Liver (tissue), 9 donors: Measurements from ENCODE around the gene RUNX1. TPM values are rescaled to one million over a fixed set of nuclear protein-coding genes. Genes with fewer than 3 reads are reported as not detected.

Experiments used
- DNase-seq: peaks from one replicate; pipeline ENCODE4 v3.0.0-alpha.2; 2017; ENCODE audit warnings: low spot score
- H3K27ac ChIP-seq, 2 donors: one replicate each; pipeline ENCODE4 v1.7.0; 2013; ENCODE audit warnings: inconsistent platforms in 2 of 2, low read length in 2 of 2, control low read depth in 1 of 2, low read depth in 1 of 2, mild to moderate bottlenecking in 1 of 2
- H3K27me3 ChIP-seq, 4 donors: one replicate each; pipeline versions ENCODE4 v1.6.1 to v1.7.0; 2013; ENCODE audit warnings: low read length in 3 of 4, inconsistent platforms in 1 of 4, mild to moderate bottlenecking in 1 of 4, moderate library complexity in 1 of 4; ENCODE audit not compliant: control insufficient read depth in 4 of 4, insufficient read depth in 4 of 4
- H3K36me3 ChIP-seq, 4 donors: one replicate each; pipeline versions ENCODE4 v1.6.1 to v1.7.0; 2013; ENCODE audit warnings: low read length in 3 of 4, mild to moderate bottlenecking in 3 of 4, low read depth in 1 of 4, moderate library complexity in 1 of 4; ENCODE audit not compliant: control insufficient read depth in 4 of 4, insufficient read depth in 3 of 4
- H3K4me1 ChIP-seq, 4 donors: one replicate each; pipeline versions ENCODE4 v1.6.1 to v1.7.0; 2013; ENCODE audit warnings: low read length in 3 of 4, mild to moderate bottlenecking in 3 of 4, moderate library complexity in 1 of 4; ENCODE audit not compliant: control insufficient read depth in 4 of 4, insufficient read depth in 4 of 4
- H3K4me3 ChIP-seq, 3 donors: one replicate each; pipeline versions ENCODE4 v1.6.1 to v1.7.0; 2013; ENCODE audit warnings: low read length in 3 of 3, control low read depth in 1 of 3, low read depth in 1 of 3, mild to moderate bottlenecking in 1 of 3
- H3K9ac ChIP-seq, 2 donors: one replicate each; pipeline ENCODE4 v1.7.0; 2013; ENCODE audit warnings: low read length in 2 of 2, mild to moderate bottlenecking in 2 of 2, moderate library complexity in 2 of 2, control low read depth in 1 of 2, low read depth in 1 of 2
- H3K9me3 ChIP-seq, 4 donors: one replicate each; pipeline versions ENCODE4 v1.6.1 to v1.7.0; 2013; ENCODE audit warnings: low read length in 3 of 4; ENCODE audit not compliant: control insufficient read depth in 4 of 4
- ATF3 ChIP-seq: IDR thresholded peaks from 2 replicates; pipeline ENCODE4 v1.6.1; 2016; ENCODE audit warnings: antibody characterized with exemption
- CTCF ChIP-seq: fragments of 150-350 bp; IDR thresholded peaks from 2 replicates; pipeline ENCODE4 v1.5.1; 2017; ENCODE audit warnings: improper control_type of control experiment, low read depth, low read length; ENCODE audit not compliant: missing input control
- EGR1 ChIP-seq, 2 donors: IDR thresholded peaks; 2 replicates each; pipeline ENCODE4 v1.6.1; 2016 to 2018; ENCODE audit warnings: antibody characterized with exemption in 2 of 2, low read depth in 2 of 2
- FOXA1 ChIP-seq: IDR thresholded peaks from 2 replicates; pipeline ENCODE4 v1.6.1; 2016; ENCODE audit warnings: antibody characterized with exemption
- FOXA2 ChIP-seq: IDR thresholded peaks from 2 replicates; pipeline ENCODE4 v1.6.1; 2016; ENCODE audit warnings: antibody characterized with exemption
- GABPA ChIP-seq, 2 donors: IDR thresholded peaks in 1 of 2; conservative IDR thresholded peaks in 1 of 2; 2 replicates each; pipeline ENCODE4 v1.6.1; 2016; ENCODE audit warnings: antibody characterized with exemption in 2 of 2, mild to moderate bottlenecking in 1 of 2, moderate library complexity in 1 of 2
- HNF4A ChIP-seq, 2 donors: conservative IDR thresholded peaks; 2 replicates each; pipeline ENCODE4 v1.6.1; 2016; ENCODE audit warnings: antibody characterized with exemption in 2 of 2, mild to moderate bottlenecking in 2 of 2
- HNF4G ChIP-seq: IDR thresholded peaks from 2 replicates; pipeline ENCODE4 v1.6.1; 2016; ENCODE audit warnings: antibody characterized with exemption
- JUND ChIP-seq, 2 donors: IDR thresholded peaks; 2 replicates each; pipeline ENCODE4 v1.6.1; 2016; ENCODE audit warnings: antibody characterized with exemption in 2 of 2
- MAX ChIP-seq: IDR thresholded peaks from 2 replicates; pipeline ENCODE4 v1.6.1; 2016; ENCODE audit warnings: antibody characterized with exemption
- NR2F2 ChIP-seq: IDR thresholded peaks from 2 replicates; pipeline ENCODE4 v1.6.1; 2016; ENCODE audit warnings: antibody characterized with exemption
- RAD21 ChIP-seq, 2 donors: IDR thresholded peaks; 2 replicates each; pipeline ENCODE4 v1.6.1; 2016; ENCODE audit warnings: antibody characterized with exemption in 2 of 2, mild to moderate bottlenecking in 2 of 2
- REST ChIP-seq: IDR thresholded peaks from 2 replicates; pipeline ENCODE4 v1.6.1; 2016; ENCODE audit warnings: antibody characterized with exemption, mild to moderate bottlenecking
- RXRA ChIP-seq, 2 donors: IDR thresholded peaks; 2 replicates each; pipeline ENCODE4 v1.6.1; 2017 to 2018; ENCODE audit warnings: antibody characterized with exemption in 2 of 2, mild to moderate bottlenecking in 1 of 2
- SP1 ChIP-seq: IDR thresholded peaks from 2 replicates; pipeline ENCODE4 v1.6.1; 2018; ENCODE audit warnings: antibody characterized with exemption, mild to moderate bottlenecking
- TAF1 ChIP-seq: conservative IDR thresholded peaks from 2 replicates; pipeline ENCODE4 v1.6.1; 2016; ENCODE audit warnings: antibody characterized with exemption, mild to moderate bottlenecking
- YY1 ChIP-seq: IDR thresholded peaks from 2 replicates; pipeline ENCODE4 v1.6.1; 2016; ENCODE audit warnings: antibody characterized with exemption, mild to moderate bottlenecking
- ZBTB33 ChIP-seq: IDR thresholded peaks from 2 replicates; pipeline ENCODE4 v1.6.1; 2016; ENCODE audit warnings: antibody characterized with exemption
- WGBS: extraction: QIAGEN DNeasy Blood & Tissue Kit; methylation state at CpG from one replicate; pipeline ENCODE4 v1.1.7; 2013; 5-methylcytosine and 5-hydroxymethylcytosine counted together
- polyA plus RNA-seq, 2 donors: library from polyadenylated mRNA; stranded (reverse) in 1 of 2; unstranded in 1 of 2; fragments of 200-250 nt in 1 of 2; fragments of >200 nt in 1 of 2; fragmentation: Nextera tagmentation in 1 of 2; extraction: Ambion mirVana in 1 of 2; gene quantifications; one replicate each; pipeline versions ENCODE4 v1.2.1 to v1.2.3, GENCODE V29; 2013 to 2015
- total RNA-seq, 2 donors: library from RNA; depleted of rRNA; stranded (reverse); fragments of >200 nt; gene quantifications; one replicate each; pipeline ENCODE4 v1.2.3, GENCODE V29; 2014
- donor health status: healthy.
- donor health status: healthy.
- donor health status: healthy.
- donor health status: healthy.
- donor health status: healthy.

Gene RUNX1
- total and polyA plus RNA-seq, 4 donors, result 0.98 to 7.2 (median 3.1) TPM

GRCh38 chr21:34869545-34869944 is 179.6 kb downstream of the RUNX1 start:
- Histone ChIP-seq H3K4me3 (no peak overlapping the region), H3K9me3 (no peaks in the 10 kb centered on the region), H3K9ac (no peak overlapping the region), H3K4me1 (peaks cover 0 to 9% (median 2%) of the 10 kb centered on the region in 4 donors), H3K27me3 (no peaks in the 10 kb centered on the region), H3K36me3 (peaks cover 0 to 7% (median 3%) of the 10 kb centered on the region in 4 donors), H3K27ac (no peak overlapping the region)
- DNase-seq, result no peak
- TF ChIP-seq RXRA (IDR thresholded peaks at IDR 0.05) (no peak), JUND (IDR thresholded peaks at IDR 0.05) (no peak), MAX (no peak), NR2F2 (no peak), YY1 (no peak), HNF4A (conservative IDR thresholded peaks at IDR 0.05) (no peak), CTCF (no peak), REST (no peak), ATF3 (no peak), FOXA1 (no peak), EGR1 (IDR thresholded peaks at IDR 0.05; ENCODE audit: low read depth in 2 of 2) (no peak), GABPA (IDR thresholded peaks at IDR 0.05 in 1 of 2, conservative IDR thresholded peaks at IDR 0.05 in 1 of 2) (no peak), HNF4G (no peak), ZBTB33 (no peak), SP1 (no peak), RAD21 (IDR thresholded peaks at IDR 0.05) (no peak), FOXA2 (no peak)
- WGBS, result 89% methylated on average over 7 of the region's 7 CpGs

GRCh38 chr21:34867785-34868184 is 181.3 kb downstream of the RUNX1 start:
- DNase-seq, result no peak
- peaks cover 0 to 9% (median 2%) of the 10 kb centered on the region in 4 donors for H3K4me1 ChIP-seq
- H3K9me3 ChIP-seq, result no peaks in the 10 kb centered on the region
- no peaks in the 10 kb centered on the region for H3K36me3 ChIP-seq
- no peak overlapping the region for H3K9ac ChIP-seq
- 83% methylated on average over 4 of the region's 4 CpGs for WGBS
- H3K27me3 ChIP-seq, result no peaks in the 10 kb centered on the region
- TF ChIP-seq NR2F2 (no peak), EGR1 (IDR thresholded peaks at IDR 0.05; ENCODE audit: low read depth in 2 of 2) (no peak), TAF1 (no peak), FOXA1 (no peak), JUND (IDR thresholded peaks at IDR 0.05) (no peak)
- no peak overlapping the region for H3K4me3 ChIP-seq
- no peak overlapping the region for H3K27ac ChIP-seq
